Smooth muscle cell (in vitro differentiated cells): ENCODE results near the gene GARNL3. TPM values are rescaled to one million over a fixed set of nuclear protein-coding genes. Genes with fewer than 3 reads are reported as not detected.

Experiments
- DNase-seq: peaks from one replicate; lab custom pipeline; 2025; ENCODE audit not compliant: unreplicated experiment; lab: John Stamatoyannopoulos, UW
- H2AFZ ChIP-seq: fragments of 200-600 bp; sonication (generic); 2 replicates; pipeline ENCODE4 v1.6.0; 2016; ENCODE audit warnings: antibody characterized with exemption, low read depth, mild to moderate bottlenecking
- H3F3A ChIP-seq: fragments of 200-600 bp; sonication (generic); 2 replicates; pipeline ENCODE4 v1.6.0; 2017; ENCODE audit warnings: antibody characterized with exemption, low read depth
- H3K27ac ChIP-seq: fragments of 200-600 bp; sonication (generic); 2 replicates; pipeline ENCODE4 v1.5.1; 2016; ENCODE audit warnings: low read depth, mild to moderate bottlenecking
- H3K27me3 ChIP-seq: fragments of 200-600 bp; sonication (generic); 2 replicates; pipeline ENCODE4 v1.6.1; 2016; ENCODE audit warnings: low read depth, mild to moderate bottlenecking
- H3K36me3 ChIP-seq: fragments of 200-600 bp; sonication (generic); 2 replicates; pipeline ENCODE4 v1.5.1; 2016; ENCODE audit warnings: low read depth
- H3K4me1 ChIP-seq: fragments of 200-600 bp; sonication (generic); 2 replicates; pipeline ENCODE4 v1.5.1; 2016; ENCODE audit warnings: low read depth
- H3K4me2 ChIP-seq: fragments of 200-600 bp; sonication (generic); 2 replicates; pipeline ENCODE4 v1.6.0; 2016; ENCODE audit warnings: mild to moderate bottlenecking
- H3K4me3 ChIP-seq: fragments of 200-600 bp; sonication (generic); 2 replicates; pipeline ENCODE4 v1.5.1; 2016; ENCODE audit warnings: mild to moderate bottlenecking
- H3K79me2 ChIP-seq: fragments of 200-600 bp; sonication (generic); 2 replicates; pipeline ENCODE4 v1.6.0; 2016; ENCODE audit warnings: low read depth, mild to moderate bottlenecking
- H3K9ac ChIP-seq: fragments of 200-600 bp; sonication (generic); 2 replicates; pipeline ENCODE4 v1.6.0; 2016; ENCODE audit warnings: low read depth
- H3K9me3 ChIP-seq: fragments of 200-600 bp; sonication (generic); replicated peaks from 2 replicates; pipeline ENCODE4 v1.5.1; 2016; ENCODE audit warnings: low read depth
- H4K20me1 ChIP-seq: fragments of 200-600 bp; sonication (generic); 2 replicates; pipeline ENCODE4 v1.6.0; 2016; ENCODE audit warnings: low read depth
- CTCF ChIP-seq: fragments of 200-600 bp; sonication (generic); IDR thresholded peaks from 2 replicates; pipeline ENCODE4 v1.5.1; 2017; ENCODE audit warnings: borderline replicate concordance, mild to moderate bottlenecking, antibody characterized with exemption; ENCODE audit not compliant: insufficient read depth, poor library complexity, severe bottlenecking
- WGBS: methylation state at CpG from one replicate; pipeline ENCODE4 v1.1.7; 2016; ENCODE audit warnings: low lambda C conversion rate; 5-methylcytosine and 5-hydroxymethylcytosine counted together
- polyA plus RNA-seq: library from polyadenylated mRNA; unstranded; fragments of >200 nt; fragmentation: Nextera tagmentation; extraction: Ambion mirVana; gene quantifications from 2 replicates; pipeline ENCODE4 v1.2.1, GENCODE V29; 2016
- total RNA-seq: library from RNA; depleted of rRNA; stranded (reverse); fragments of >200 nt; gene quantifications from 2 replicates; pipeline ENCODE4 v1.2.3, GENCODE V29; 2014

Gene GARNL3
- total and polyA plus RNA-seq, 2 experiments from 2014 or later: 4.7 to 18.5 TPM

- H4K20me1 ChIP-seq: no peaks in the 10 kb centered on the region
- no peak overlapping the region for H2AFZ ChIP-seq
- H3K9ac ChIP-seq: no peak overlapping the region
- no peaks in the 10 kb centered on the region for H3K9me3 ChIP-seq
- no peak for DNase-seq
- no peak for TF ChIP-seq CTCF
- peaks cover 2% of the 10 kb centered on the region for H3K79me2 ChIP-seq
- H3K4me1 ChIP-seq: no peaks in the 10 kb centered on the region
- H3K27ac ChIP-seq: no peak overlapping the region
- H3F3A ChIP-seq: no peaks in the 10 kb centered on the region
- no peak overlapping the region for H3K4me2 ChIP-seq
- H3K36me3 ChIP-seq: no peaks in the 10 kb centered on the region
- no peak overlapping the region for H3K4me3 ChIP-seq
- no peaks in the 10 kb centered on the region for H3K27me3 ChIP-seq
Observed at GRCh38 chr9:127281891-127282290, 17.3 kb downstream of the GARNL3 start.

- Histone ChIP-seq H3K27ac (no peak overlapping the region), H3K79me2 (peaks cover 2% of the 10 kb centered on the region), H3K9me3 (no peaks in the 10 kb centered on the region), H3K4me2 (no peak overlapping the region), H3K9ac (no peak overlapping the region), H3K27me3 (no peaks in the 10 kb centered on the region), H3F3A (no peaks in the 10 kb centered on the region), H3K36me3 (no peaks in the 10 kb centered on the region), H2AFZ (no peak overlapping the region), H3K4me3 (no peak overlapping the region), H4K20me1 (no peaks in the 10 kb centered on the region), H3K4me1 (no peaks in the 10 kb centered on the region)
- DNase-seq: no peak
- no peak for TF ChIP-seq CTCF
Observed at GRCh38 chr9:127282611-127283010, 18.0 kb downstream of the GARNL3 start.

- no peaks in the 10 kb centered on the region for H3K4me1 ChIP-seq
- DNase-seq: no peak
- H3K4me3 ChIP-seq: no peak overlapping the region
- no peak for TF ChIP-seq CTCF
- H3K27me3 ChIP-seq: no peaks in the 10 kb centered on the region
- no peak overlapping the region for H3K4me2 ChIP-seq
- no peaks in the 10 kb centered on the region for H3K36me3 ChIP-seq
- H4K20me1 ChIP-seq: no peaks in the 10 kb centered on the region
- no peak overlapping the region for H3K9ac ChIP-seq
- no peak overlapping the region for H2AFZ ChIP-seq
- H3K79me2 ChIP-seq: peaks cover 2% of the 10 kb centered on the region
- H3F3A ChIP-seq: no peaks in the 10 kb centered on the region
- no peak overlapping the region for H3K27ac ChIP-seq
- no peaks in the 10 kb centered on the region for H3K9me3 ChIP-seq
- 88% methylated on average over 3 of the region's 3 CpGs for WGBS
Observed at GRCh38 chr9:127283135-127283534, 18.6 kb downstream of the GARNL3 start.

GRCh38 chr9:127283917-127284497 is 19.4 kb downstream of the GARNL3 start:
- no peak overlapping the region for H3K27ac ChIP-seq
- no peaks in the 10 kb centered on the region for H4K20me1 ChIP-seq
- peak; percentile 3 for TF ChIP-seq CTCF
- H3K79me2 ChIP-seq: peaks cover 2% of the 10 kb centered on the region
- no peaks in the 10 kb centered on the region for H3K4me1 ChIP-seq
- H3K36me3 ChIP-seq: no peaks in the 10 kb centered on the region
- no peak overlapping the region for H3K4me3 ChIP-seq
- no peak overlapping the region for H3K4me2 ChIP-seq
- H3K27me3 ChIP-seq: no peaks in the 10 kb centered on the region
- no peak overlapping the region for H3K9ac ChIP-seq
- H3K9me3 ChIP-seq: no peaks in the 10 kb centered on the region
- WGBS: 42% methylated on average over 2 of the region's 2 CpGs
- no peaks in the 10 kb centered on the region for H3F3A ChIP-seq
- no peak for DNase-seq
- H2AFZ ChIP-seq: no peak overlapping the region
